GM21529 (cell line): ENCODE measurements around the gene TM9SF1.

Experiments
- ATAC-seq: cut with Tn5 transposase; IDR thresholded peaks from one replicate; pipeline ENCODE4 v1.9.1; 2021; ENCODE audit not compliant: unreplicated experiment

The TM9SF1 gene

DNA sequence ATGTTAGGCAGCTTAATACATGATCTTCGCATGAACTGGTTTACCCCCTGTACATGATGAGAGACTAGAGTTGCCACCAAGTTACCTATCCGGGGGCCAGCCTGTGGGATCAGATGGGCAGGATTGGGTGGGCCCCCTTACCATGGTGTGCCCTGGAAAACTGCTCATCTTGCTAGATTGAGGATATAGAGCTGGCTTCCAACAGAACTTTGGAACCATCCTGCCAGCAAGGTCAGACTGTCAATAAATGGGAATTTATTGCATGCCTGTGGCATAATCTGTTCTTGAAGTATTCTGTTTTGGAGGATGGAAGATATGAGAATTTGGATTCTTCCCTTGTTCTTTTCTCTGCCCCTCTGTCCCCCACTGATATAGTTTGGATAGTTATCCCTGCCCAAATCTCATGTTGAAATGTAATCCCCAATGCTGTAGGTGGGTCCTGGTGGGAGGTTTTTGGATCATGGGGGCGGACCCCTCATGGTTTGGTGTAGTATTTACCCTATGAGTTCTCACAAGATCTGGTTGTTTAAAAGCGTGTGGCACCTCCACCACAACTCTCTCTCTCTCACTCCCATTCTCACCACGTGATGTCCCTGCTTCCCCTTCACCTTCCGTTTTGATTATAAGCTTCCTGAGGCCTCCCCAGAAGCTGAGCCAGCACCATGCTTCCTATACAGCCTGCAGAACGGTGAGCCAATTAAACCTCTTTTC lies 3.7 kb upstream of the TM9SF1 start:
- no peak for ATAC-seq

DNA sequence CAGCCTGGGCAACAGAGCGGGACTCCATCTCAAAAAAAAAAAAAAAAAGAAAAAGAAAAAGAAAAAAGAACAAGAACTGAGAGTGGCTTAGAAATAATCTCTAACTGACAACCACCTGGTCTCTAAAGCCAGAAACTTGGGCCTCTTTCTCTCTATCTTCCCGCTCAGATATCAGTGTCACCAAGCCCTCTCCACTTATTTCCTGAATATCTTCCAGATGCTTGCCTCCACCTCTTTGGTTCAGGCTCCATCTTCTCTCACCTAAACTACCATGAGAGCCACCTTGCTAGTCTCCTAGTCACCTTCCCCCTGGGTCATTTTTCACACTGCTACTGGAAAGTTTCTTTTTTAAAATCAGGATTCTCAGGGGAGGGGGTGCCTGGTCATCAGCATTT lies 1.8 kb upstream of the TM9SF1 start:
- ATAC-seq: no peak

DNA sequence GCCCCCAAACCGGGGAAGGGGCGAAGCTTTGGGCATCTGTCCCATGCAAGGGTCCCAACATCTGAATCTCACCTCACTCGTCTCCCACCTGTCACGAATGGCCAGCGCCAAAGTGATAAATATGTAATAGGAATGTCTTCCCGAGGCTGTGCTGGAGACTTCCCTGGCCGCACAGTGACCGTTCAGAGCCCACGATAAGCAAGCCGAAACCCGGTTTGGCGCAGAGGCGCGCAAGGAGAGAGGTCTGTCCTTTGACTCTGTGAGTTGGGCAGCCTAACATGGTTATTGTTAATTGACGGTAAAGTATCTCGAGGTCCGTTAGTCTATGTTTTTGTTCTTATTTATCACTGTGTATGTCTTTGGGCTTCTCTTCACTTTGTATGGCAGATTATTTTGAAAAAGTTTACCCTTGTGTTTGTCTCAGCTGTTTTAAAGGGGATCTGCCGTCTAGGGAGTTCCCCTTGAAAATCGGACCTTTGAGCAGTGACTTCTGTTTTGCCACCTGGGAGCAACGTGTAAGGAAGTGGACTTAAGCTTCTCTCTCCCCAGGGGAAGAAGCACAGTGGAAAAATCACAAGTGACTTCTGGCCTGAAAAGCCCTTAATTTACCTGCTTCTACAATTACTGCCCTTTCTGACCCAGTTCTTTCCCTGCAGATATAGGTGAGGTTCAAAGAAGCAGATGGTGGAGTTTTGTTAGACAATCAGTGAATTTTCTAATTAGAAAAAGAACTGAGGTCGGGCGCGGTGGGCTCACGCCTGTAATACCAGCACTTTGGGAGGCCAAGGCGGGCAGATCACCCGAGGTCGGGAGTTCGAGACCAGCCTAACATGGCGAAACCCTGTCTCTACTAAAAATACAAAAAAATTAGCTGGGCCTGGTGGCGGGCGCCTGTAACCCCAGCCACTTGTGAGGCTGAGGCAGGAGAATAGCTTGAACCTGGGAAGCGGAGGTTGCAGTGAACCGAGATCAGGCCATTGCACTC lies 1.1 kb upstream of the TM9SF1 start:
- peak; percentile 35 for ATAC-seq

DNA sequence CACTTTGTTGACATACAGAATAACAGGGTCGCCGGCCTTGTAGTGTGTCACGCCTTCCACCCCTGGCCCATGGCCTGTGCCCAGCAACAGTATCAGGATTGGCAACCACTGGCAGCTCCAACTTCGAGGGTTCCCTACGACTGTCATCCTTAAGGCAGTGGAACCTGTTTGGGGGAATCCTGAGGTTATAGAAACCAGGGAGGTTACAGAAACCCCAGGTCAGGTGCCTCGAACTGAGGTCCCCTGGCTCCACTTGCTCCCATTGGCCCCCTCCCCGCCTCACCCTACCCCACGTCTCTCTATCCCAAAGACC lies 412 bp downstream of the TM9SF1 start:
- no peak for ATAC-seq

DNA sequence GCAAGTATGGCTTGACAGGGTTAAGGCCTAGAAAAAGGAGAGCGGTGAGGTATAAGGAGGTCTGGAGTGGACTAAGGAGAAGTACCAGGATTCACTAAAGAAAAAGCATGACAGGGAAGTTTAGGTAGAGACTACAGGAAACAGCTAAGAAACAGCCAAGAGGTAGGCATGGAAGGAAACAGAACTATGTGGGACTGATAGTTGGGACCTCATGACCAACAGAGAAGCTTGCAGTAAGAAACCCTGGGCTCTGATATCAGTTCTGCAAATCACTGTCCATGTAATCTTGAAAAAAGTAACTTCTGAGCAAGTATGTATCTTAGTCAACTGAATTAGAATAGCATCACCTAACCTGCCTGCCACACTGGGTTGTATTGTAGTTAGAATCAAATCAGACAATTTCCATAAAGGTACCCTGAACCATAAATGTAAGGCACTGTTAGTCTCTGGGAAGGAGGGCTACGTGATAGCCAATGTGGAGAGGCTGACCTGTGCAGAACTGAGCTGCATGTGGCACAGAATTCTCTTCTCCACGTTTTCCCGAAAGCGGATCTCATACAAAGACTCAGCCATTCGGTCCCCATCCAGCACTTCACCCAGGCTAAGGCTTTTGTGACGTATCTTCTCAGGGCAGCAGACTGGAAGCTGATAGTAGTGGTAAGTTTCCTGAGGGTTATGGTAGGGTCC lies 912 bp downstream of the TM9SF1 start:
- ATAC-seq: no peak

DNA sequence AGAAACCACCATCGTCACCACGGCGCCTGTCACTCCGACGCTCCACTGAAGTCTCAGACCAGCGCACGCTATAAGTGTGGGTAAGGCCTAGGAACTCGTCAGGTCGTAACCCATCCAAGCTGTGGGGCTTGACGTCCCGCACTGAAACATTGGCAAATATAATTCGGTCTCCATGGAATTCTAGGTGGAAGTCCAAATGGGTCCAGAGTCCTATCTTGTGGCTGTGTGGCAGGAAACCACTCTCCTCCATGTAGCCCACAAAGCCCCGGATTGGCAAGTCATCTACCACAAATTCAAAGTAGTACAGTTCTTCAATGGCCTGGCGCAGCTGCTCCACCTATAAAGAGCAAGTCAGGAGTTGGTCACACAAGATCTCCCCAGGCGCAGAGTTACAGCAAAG lies 2.3 kb downstream of the TM9SF1 start:
- ATAC-seq: no peak

DNA sequence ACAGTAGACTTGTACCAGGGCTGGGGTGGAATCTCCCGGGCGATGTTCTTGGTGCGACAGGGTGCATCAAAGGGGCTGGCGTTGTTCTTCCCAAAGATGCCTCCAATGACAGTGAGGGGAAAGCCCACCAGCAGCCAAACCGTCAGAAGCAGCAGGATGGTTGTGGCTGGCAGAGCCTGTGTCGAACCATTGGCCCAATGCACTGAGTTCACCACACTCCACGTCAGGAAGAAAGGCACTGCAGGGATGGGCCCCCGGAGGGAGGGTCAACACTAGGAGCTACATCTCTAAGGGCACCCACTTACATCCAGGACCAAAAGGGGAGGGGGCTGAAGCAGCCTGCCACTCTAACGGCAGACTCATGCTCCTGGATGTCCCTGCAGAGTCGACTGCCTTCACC lies 4.8 kb downstream of the TM9SF1 start:
- ATAC-seq: no peak

DNA sequence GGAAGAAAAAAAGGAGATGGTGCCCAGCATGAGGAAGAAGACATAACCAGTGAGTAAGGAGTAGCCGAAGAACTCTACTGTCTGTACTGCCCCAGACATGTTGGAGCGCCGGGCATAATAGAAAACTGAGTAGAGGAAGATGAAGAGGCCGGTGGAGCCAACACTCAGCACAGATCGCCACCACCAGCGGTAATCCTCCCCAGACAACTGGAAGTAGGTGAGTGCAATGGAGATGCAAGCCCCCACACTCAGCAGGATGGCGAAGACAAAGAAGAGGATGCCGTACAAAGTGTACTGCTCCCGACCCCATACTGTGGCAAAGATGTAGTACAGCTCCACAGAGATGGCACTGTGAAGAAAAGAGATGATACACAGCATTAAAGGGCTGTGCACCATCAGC lies 5.8 kb downstream of the TM9SF1 start:
- no peak for ATAC-seq

DNA sequence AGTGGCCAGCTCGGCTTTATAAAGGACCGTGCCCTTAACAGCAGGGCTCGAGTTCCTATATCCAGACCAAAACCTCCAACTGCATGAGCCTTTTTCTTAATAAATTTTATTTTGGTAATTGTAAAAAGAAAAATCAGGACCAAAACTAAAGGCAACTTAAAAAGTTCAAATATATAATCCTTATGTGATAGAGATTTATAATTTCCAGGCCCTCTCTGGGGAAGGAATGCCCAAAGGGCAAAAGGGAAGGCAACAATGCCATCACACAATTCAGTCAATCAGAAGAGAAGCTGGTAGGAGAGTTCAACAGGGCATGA lies 6.2 kb downstream of the TM9SF1 start:
- ATAC-seq: no peak

DNA sequence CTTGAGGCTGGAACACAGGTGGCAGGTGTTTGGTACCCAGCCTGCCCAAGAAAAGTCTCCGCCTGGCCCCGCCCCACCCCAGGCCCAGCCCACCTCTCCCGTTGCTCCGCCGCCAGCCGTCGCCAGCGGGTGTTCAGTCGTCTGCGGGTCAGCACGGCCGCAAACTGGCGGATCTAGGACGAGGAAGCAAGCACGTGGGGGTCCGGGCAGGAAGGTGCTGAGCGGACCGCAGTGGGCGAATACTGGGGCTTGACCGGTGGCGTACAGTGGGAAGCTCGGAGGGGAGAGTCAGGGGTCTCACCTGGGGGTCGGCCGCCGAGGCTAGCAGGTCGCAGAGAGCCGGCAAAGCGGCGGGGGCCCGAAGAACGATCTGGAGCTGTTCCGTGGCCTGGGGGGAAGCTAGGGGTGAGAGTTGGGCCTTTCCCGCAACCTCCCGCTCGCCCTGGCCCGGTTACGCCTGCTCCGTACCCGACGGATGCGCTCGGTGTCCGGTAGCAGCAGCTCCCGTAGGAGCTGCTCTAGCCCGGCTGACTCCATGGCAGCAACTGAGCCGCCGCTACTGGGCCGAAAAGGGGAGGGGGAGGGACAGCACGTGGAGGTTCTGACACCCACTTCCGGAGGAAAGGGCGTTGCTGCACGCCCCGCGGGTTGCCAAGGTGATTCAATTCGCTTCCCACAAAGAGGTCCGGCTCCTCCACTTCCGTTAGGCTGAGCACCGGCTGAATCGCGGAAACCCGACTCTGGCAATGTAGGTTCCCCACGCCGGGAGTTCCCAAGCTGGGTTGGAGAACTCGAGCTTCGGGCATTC lies 6.8 kb downstream of the TM9SF1 start, which contains the start of gene IPO4:
Gene IPO4 (minus strand): TSS at position 566 of the 808 bp plus-strand sequence. CDS start 29 bp downstream, at position 537.
- ATAC-seq: peak; percentile 85

DNA sequence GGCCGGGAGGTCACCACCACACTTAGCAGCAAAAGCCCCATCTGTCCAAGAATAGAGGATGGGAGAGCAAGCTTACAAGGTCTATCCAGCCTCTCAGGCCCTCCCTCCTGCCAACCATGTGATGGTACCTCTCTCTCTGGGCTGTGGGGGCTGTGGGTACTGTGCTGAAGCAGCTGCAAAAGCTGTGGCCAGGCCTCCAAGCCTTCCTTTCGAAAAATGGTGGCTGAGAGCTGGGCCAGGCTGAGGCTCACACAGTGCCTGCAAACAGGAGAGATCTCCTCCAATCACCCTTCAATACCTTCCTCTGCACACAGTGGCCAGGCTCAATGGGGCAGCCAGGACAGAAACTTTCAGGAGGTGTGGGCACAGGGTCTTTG lies 7.7 kb downstream of the TM9SF1 start:
- ATAC-seq: no peak

DNA sequence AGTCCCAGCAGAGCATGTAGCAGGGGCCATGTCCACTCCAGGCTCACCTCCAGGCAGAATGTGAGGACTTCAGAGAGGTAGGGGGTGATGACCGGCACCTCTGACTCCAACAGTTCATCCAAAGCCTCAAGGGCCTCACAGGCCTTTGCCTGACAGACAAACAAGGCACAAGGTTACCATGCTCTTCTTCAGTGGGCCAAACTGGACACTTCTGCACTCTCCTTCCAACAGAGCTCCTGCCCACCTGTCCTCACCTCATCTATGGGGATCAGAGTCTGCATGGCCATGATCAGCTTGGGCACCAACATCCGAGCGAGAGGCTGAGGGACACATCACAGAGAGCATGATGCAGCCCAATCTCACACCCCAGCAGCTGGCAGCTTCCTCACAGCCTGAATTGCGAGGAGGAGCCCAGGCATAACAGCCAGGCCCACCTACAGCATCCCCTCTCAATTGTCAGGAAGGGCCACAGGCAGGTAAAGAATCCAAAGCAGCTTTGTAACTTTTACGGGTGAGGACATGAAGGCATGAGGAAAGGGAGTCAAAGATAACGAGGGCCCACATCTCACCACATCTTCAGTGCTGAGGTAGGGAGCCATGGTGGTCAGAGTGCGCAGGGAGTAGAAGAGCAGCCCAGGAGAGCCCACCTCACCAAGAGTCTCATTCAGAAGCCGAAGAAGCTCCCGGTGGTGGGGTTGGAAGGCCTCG lies 8.3 kb downstream of the TM9SF1 start:
- ATAC-seq: no peak

DNA sequence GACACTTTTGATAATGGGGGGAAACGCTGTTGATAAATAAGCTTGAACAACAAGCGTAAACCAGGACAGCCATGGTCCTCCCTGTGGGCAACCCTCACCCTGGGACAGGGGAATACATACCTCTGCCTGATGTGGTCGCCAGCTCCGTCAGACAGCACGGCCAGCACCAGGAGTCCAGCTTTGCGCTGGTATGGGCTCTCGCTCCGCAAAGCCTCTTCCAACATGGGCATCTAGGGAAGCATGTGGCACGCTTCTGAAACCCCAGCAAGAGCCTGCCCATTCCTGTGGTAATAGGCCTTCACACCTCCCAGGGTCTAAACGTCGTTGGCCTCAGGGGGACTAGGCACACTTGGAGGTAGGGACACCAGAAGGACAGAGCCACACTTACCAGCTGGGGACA lies 9.5 kb downstream of the TM9SF1 start:
- no peak for ATAC-seq

DNA sequence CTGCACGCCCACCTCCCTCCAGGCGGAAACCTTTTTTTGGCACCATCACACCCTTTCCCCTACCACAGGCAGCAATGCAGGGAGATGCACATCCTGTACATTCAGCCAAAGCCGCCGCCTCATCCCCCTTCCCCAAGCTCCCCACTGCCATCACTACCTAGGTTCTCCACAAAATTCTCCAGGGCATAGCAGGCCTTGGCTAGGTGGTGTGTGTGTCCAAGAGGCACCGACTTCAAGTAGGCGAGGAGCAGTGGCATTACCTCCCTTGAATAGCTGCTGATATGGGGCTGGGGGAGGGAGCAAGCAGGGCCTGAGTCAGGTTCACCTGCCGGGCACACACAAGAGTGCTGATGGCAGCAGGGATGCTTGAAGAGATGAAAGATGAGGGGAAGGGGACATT lies 10.2 kb downstream of the TM9SF1 start:
- no peak for ATAC-seq

DNA sequence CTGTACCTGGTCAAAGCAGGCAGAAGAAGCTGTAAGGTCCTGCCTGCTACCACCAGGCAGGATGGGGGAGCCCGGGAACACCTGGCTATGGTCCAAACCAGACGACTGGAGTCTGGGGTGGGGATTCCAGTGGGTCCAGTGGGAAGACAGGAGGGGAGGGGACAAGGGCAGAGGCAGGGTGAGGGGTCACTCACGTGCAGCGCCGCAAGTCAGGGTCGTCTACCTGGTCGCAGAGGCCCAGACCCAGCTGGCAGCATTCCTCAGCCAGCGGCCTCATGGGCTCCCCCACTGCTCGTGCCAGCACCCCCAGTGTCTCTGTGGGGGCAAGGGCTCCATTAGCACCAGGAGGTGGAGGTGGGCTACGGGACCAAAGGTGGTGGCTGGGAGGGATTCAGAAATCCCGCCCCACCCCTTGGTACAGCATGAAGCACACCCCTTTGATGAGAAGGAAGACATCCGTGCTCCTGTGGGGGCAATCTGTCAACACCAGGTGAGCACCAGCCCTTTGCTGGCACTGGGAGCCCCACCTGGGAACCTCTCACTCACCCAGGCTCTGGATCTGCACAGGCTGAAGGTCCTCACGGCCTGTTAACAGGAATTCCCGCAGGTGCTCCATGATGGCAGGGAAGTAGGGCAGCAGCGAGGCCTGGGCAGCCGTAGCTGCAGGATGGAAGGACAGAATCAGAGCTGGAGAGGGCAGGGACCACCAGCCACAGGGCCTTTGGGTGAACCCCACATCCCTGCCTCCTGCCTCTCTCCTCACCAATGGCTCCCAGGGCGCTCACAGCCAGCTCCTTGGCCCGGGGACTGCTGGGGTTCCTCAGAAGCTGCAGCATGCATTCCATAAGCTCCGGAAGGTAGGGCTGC lies 10.9 kb downstream of the TM9SF1 start:
- ATAC-seq: no peak

DNA sequence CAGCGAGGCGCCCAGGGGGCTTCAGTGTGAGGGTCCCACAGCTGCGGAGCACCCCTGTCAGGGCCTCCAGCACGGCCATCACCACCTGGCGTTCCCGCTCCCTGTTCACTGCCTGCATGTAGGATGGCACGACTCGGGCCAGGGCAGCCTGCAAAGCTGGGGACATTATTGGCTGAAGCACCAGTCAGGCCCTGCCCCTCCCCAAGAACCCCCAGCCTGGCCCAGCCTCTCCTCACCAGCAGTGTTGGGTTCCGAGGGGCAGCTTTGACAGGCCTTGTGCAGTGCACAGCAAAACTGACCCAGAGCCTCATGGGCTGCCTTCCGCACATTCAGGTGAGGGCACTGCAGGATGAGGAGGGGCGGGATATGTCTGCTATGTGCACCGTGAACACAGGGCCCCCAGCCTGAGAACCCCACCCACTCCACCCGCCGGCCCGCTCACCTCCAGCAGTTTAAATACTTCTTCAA lies 12.2 kb downstream of the TM9SF1 start:
- no peak for ATAC-seq

DNA sequence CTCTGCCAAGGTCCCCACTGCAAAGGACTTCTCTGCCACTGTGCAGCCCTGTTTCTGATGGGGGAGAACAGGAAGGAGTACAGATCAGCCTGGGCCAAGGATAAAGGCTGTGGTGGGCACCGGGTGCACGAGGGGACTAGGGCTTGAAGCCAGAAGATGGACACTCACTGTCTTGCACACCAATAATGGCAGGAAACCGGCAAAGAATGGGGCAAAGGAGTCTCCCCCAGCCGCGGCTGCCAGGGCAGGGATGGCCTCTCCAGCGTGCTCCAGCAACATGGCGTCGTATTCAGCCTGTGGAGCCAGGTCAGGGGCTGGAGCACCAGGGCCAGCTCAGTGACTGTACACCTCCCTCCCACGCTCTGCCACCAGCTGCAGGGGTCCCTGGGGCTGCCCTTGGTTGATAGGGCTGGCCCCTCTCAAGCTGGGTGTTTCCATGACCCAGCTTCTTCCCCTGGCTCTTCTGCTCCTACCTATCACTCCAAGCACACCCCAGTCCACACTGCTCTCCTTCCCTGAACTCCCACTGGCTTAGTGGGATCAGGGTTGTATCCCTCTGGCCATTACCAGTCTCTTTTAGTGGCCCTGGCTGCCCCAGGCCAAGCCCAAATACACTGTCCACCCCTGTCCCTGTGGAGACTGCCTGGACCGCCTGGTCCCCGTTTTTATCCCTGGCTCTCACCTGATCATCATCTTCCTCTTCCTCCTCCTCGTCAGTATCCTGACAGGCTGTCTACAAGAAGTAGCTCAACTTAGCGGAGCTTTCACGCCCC lies 12.9 kb downstream of the TM9SF1 start:
- no peak for ATAC-seq

DNA sequence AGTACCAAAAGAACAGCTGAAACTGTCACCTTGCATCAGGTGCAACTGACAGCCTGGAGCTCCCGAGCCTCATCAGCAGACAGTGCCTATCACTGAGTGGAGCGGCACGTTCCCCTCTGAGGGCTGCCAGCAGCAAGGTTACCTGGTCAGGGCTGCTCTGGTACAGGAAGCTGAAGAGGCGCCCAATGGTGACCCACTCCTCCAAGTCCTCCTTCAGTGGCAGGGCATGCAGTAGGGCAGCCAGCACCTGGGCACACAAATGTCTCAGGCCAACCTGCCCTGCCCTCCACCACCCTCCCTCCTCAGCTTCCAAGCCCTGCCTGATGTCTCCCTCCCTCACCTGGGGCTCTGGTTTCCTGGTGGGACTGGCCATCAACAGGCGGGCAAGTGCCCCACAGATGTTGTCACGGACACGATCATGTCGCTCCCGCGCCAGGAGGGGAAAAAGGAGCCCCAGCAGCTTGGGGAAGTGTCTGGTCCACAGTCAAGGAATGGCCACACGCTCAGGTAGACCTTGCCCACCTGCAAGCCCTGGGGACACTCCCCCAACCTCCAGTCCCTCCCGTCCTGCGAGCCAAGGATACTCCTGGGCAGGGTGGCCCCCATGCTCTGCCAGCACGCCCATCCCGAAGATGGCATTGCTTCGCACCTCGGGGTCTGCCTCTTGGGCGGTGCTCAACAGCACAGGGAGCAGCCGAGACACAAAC lies 13.7 kb downstream of the TM9SF1 start:
- ATAC-seq: no peak
